ENCODE measurements around the gene CBFB.

CBFB gene

GRCh38 chr16:67082891-67083290 is 53.9 kb downstream of the CBFB start:
- H3K4me3 ChIP-seq, result no peak overlapping the region
- H3K27ac ChIP-seq, result no peak overlapping the region
- DNase-seq (ENCODE audit: low spot score), result no peak
- TF ChIP-seq CTCF (IDR thresholded peaks at IDR 0.05), result no peak

GRCh38 chr16:67084345-67085028 is 55.5 kb downstream of the CBFB start:
- TF ChIP-seq CTCF (IDR thresholded peaks at IDR 0.05), result no peak
- Histone ChIP-seq H3K4me3 (no peak overlapping the region), H3K27ac (no peak overlapping the region)
- DNase-seq (ENCODE audit: low spot score), result no peak

- no peak for TF ChIP-seq CTCF (IDR thresholded peaks at IDR 0.05)
- H3K4me3 ChIP-seq, result no peak overlapping the region
- no peak overlapping the region for H3K27ac ChIP-seq
- DNase-seq (ENCODE audit: low spot score), result no peak
Observed at GRCh38 chr16:67086822-67087221, 57.9 kb downstream of the CBFB start.

GRCh38 chr16:67087291-67087690 is 58.3 kb downstream of the CBFB start:
- TF ChIP-seq CTCF (IDR thresholded peaks at IDR 0.05), result no peak
- Histone ChIP-seq H3K4me3 (no peak overlapping the region), H3K27ac (no peak overlapping the region)
- DNase-seq (ENCODE audit: low spot score), result no peak

GRCh38 chr16:67087803-67088202 is 58.9 kb downstream of the CBFB start:
- H3K27ac ChIP-seq, result no peak overlapping the region
- no peak for DNase-seq (ENCODE audit: low spot score)
- H3K4me3 ChIP-seq, result no peak overlapping the region
- TF ChIP-seq CTCF (IDR thresholded peaks at IDR 0.05), result no peak

GRCh38 chr16:67088551-67088950 is 59.6 kb downstream of the CBFB start:
- DNase-seq (ENCODE audit: low spot score), result no peak
- TF ChIP-seq CTCF (IDR thresholded peaks at IDR 0.05), result no peak
- H3K27ac ChIP-seq, result no peak overlapping the region
- H3K4me3 ChIP-seq, result no peak overlapping the region

GRCh38 chr16:67089101-67089500 is 60.2 kb downstream of the CBFB start:
- Histone ChIP-seq H3K4me3 (no peak overlapping the region), H3K27ac (no peak overlapping the region)

More at GRCh38 chr16:67089101-67089500, 60.2 kb downstream of the CBFB start:
- TF ChIP-seq CTCF (IDR thresholded peaks at IDR 0.05), result no peak
- DNase-seq (ENCODE audit: low spot score), result no peak

All from coronary artery (tissue), 2 donors.